Subcutaneous abdominal adipose tissue (tissue), 5 donors: ENCODE data around the gene MRPL3.

Experiments used
- H3K27ac ChIP-seq: one replicate; pipeline ENCODE4 v1.7.0; 2013; ENCODE audit warnings: low read depth, mild to moderate bottlenecking, inconsistent platforms, low read length, moderate library complexity
- H3K27me3 ChIP-seq, 5 donors: one replicate each; pipeline ENCODE4 v1.7.0; 2013; ENCODE audit warnings: low read length in 5 of 5, inconsistent platforms in 1 of 5; ENCODE audit not compliant: control insufficient read depth in 5 of 5, insufficient read depth in 4 of 5
- H3K36me3 ChIP-seq, 5 donors: one replicate each; pipeline ENCODE4 v1.7.0; 2013; ENCODE audit warnings: low read length in 5 of 5; ENCODE audit not compliant: control insufficient read depth in 5 of 5, insufficient read depth in 5 of 5
- H3K4me1 ChIP-seq, 5 donors: one replicate each; pipeline ENCODE4 v1.7.0; 2013; ENCODE audit warnings: low read length in 5 of 5, mild to moderate bottlenecking in 3 of 5, moderate library complexity in 1 of 5; ENCODE audit not compliant: control insufficient read depth in 5 of 5, insufficient read depth in 5 of 5
- H3K4me3 ChIP-seq, 5 donors: one replicate each; pipeline ENCODE4 v1.7.0; 2013; ENCODE audit warnings: low read length in 5 of 5, low read depth in 1 of 5
- H3K9ac ChIP-seq, 5 donors: one replicate each; pipeline ENCODE4 v1.7.0; 2013; ENCODE audit warnings: low read length in 5 of 5, mild to moderate bottlenecking in 4 of 5, moderate library complexity in 3 of 5
- H3K9me3 ChIP-seq, 5 donors: one replicate each; pipeline ENCODE4 v1.7.0; 2013; ENCODE audit warnings: low read length in 5 of 5; ENCODE audit not compliant: control insufficient read depth in 5 of 5
- donor health status: healthy.
- donor health status: healthy.
- donor health status: healthy.
- donor health status: healthy.
- donor health status: healthy.

Gene MRPL3

DNA sequence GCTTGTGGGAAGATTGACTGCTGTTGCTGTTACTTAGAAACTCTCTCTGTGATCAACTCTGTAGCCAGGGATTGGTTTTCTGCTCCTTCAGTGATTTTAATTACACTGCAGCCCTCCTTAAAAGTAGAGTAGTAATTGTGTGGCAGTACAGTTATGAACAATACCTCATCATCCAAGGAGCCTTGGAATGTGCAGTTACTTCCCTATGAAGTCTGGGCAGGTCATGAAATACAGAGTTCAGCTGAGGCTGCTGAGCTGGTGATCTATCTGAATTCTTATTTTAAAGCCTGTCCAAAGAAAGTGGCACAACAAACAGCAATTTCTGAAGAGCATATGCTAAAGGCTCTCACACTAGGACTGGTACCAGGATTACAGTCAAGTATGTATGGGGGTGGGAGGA is 37.4 kb upstream of the MRPL3 start:
- Histone ChIP-seq H3K4me1 (peaks cover 0 to 20% (median 11%) of the 10 kb centered on the region in 5 donors), H3K27ac (no peak overlapping the region), H3K9me3 (peaks cover 0 to 5% (median 0%) of the 10 kb centered on the region in 5 donors), H3K27me3 (no peaks in the 10 kb centered on the region), H3K9ac (no peak overlapping the region), H3K36me3 (no peaks in the 10 kb centered on the region), H3K4me3 (no peak overlapping the region)

DNA sequence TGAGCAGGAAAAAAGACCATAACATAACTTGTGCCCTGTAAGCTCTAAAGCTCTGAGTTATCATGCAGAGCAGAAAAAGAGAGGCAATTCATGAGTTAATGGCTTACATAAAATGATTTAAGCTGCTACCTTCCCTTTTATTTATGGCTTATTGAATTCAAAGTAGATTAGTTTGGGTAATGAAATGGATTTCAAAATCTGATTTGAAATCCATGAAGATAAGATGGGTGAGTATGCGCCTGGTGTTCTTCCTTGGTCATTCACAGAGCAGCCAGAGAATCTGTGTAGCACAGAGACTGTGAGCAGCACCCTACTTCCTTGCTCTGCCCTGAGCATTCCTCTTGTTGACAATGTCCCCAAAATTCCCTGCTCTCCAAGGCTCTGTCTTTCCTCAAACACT is 36.2 kb upstream of the MRPL3 start:
- no peak overlapping the region for H3K27ac ChIP-seq
- peaks cover 0 to 5% (median 0%) of the 10 kb centered on the region in 5 donors for H3K9me3 ChIP-seq
- no peaks in the 10 kb centered on the region for H3K36me3 ChIP-seq
- no peaks in the 10 kb centered on the region for H3K27me3 ChIP-seq
- H3K9ac ChIP-seq, result no peak overlapping the region
- H3K4me1 ChIP-seq, result peaks cover 0 to 13% (median 7%) of the 10 kb centered on the region in 5 donors
- H3K4me3 ChIP-seq, result no peak overlapping the region

DNA sequence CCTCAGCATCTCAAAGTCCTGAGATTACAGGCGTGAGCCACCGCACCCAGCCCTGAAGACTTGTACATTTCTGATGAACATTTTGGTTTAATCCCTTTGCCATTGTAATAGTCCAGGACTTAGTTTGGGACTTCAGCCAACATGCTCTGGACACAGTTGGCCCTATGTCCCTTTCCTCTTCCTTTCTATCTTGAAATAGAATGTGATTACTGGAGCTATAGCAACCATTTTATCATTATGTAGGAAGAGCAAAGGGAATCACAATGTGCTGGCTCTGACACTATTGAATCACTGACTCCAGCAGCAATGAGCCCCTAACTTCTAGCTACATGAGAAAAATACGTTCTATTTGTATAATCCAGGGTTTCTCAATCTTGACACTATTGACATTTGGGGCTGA is 34.8 kb upstream of the MRPL3 start:
- Histone ChIP-seq H3K27ac (no peak overlapping the region), H3K27me3 (no peaks in the 10 kb centered on the region), H3K9me3 (peaks cover 0 to 5% (median 1%) of the 10 kb centered on the region in 5 donors), H3K4me3 (no peak overlapping the region), H3K4me1 (peaks cover 0 to 4% (median 0%) of the 10 kb centered on the region in 5 donors), H3K9ac (no peak overlapping the region), H3K36me3 (no peaks in the 10 kb centered on the region)

DNA sequence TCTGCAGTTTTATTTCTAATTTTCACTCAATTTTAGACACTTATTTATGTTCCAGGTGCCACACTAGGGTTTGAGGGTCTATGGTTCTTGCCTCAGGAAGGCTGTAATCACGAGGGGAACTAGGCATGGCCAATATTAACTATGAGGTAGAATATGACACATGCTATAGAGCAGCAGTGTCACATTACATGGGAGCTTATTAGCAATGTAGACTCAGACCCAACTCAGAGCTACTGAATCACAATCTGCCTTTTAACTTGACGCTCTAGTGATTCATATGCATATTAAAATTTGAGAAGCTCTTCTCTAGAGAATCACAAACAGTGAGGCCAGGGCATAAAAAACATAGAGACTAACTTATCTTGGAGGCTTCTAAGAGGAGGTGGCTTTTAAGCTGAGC is 32.8 kb upstream of the MRPL3 start:
- H3K4me3 ChIP-seq, result no peak overlapping the region
- H3K9ac ChIP-seq, result no peak overlapping the region
- H3K27ac ChIP-seq, result no peak overlapping the region
- no peaks in the 10 kb centered on the region for H3K27me3 ChIP-seq
- H3K4me1 ChIP-seq, result peaks cover 0 to 4% (median 0%) of the 10 kb centered on the region in 5 donors
- H3K36me3 ChIP-seq, result no peaks in the 10 kb centered on the region
- peaks cover 0 to 5% (median 3%) of the 10 kb centered on the region in 5 donors for H3K9me3 ChIP-seq

DNA sequence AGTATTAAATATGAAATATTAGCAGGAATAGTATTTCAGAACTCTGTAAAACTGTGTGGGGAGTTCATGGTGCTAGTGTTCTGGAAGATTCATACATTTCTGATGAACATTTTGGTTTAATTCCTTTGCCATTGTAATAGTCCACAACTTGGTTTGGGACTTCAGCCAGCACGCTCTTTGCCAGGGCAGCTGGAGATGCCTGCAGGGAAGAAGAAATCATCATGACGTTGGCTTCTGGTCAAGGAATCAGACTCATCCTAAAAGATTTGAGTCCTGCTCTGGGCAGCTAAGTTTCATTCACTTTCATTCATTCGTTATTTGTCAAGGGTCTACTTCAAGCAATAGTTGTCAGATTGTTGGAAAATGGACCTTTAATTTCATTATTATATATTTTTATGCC is 32.4 kb upstream of the MRPL3 start:
- Histone ChIP-seq H3K9ac (no peak overlapping the region), H3K27me3 (no peaks in the 10 kb centered on the region), H3K4me3 (no peak overlapping the region)

DNA sequence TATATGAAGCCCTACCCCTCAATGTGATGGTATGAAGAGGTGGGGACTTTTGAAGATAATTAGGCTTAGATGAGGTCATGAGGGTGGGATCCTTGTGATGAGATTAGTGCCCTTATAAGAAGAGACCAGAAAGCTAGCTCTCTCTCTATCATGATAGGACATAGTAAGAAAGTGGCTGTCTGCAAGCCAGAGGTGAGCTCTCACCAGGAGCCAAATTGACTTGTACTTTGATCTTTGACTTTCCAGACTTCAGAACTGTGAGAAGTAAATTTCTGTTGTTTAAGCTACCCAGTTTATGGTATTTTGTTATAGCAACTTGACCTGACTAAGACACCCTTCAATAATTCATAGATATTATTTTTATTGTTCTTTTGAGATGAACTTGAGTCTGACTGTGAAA is 29.9 kb upstream of the MRPL3 start:
- Histone ChIP-seq H3K9me3 (peaks cover 0 to 3% (median 0%) of the 10 kb centered on the region in 5 donors), H3K4me3 (no peak overlapping the region), H3K9ac (no peak overlapping the region), H3K27me3 (no peaks in the 10 kb centered on the region), H3K4me1 (no peaks in the 10 kb centered on the region), H3K36me3 (no peaks in the 10 kb centered on the region), H3K27ac (no peak overlapping the region)

More for the DNA sequence above, 32.4 kb upstream of the MRPL3 start:
- no peaks in the 10 kb centered on the region for H3K36me3 ChIP-seq
- peaks cover 0 to 5% (median 3%) of the 10 kb centered on the region in 5 donors for H3K9me3 ChIP-seq
- no peak overlapping the region for H3K27ac ChIP-seq
- peaks cover 0 to 4% (median 0%) of the 10 kb centered on the region in 5 donors for H3K4me1 ChIP-seq

DNA sequence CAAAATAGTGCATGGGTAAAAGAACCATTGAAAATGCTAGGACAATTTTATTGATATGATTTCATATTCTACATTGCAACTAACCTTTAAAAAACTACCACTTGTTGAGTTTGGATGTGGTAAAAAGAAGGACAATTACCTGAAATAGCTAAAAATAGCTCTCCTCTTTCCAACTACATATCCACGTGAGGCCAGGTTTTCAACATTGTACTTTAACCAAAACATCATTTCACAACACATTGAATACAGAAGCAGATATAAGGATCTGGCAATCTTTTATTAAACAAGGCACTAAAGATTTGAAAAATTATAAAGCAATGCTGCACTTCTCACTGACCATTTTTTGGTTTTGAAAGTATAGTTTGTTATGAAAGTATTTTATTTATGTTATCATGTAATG is 28.1 kb upstream of the MRPL3 start:
- Histone ChIP-seq H3K4me1 (peaks cover 0 to 9% (median 8%) of the 10 kb centered on the region in 5 donors), H3K9me3 (peaks cover 0 to 3% (median 0%) of the 10 kb centered on the region in 5 donors), H3K4me3 (no peak overlapping the region), H3K27me3 (no peaks in the 10 kb centered on the region), H3K9ac (no peak overlapping the region), H3K27ac (no peak overlapping the region), H3K36me3 (no peaks in the 10 kb centered on the region)

DNA sequence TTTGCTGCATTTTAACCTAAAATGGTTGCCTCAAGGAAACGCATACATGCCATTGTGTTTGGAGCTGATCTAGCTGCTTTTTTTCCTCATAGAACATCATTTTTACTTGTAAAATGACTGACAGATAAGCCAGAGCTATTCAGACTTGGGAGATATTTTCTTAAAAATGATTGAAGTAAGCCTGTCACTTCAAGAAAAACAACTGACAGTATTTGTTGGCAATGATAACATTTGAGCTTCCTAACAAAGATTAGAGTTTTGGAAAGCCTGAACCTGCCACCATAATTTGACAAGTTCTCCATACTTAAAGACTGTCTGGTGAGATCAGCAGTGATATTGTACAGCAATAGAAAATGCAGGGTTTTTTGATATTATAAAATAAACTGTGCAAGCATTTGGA is 27.6 kb upstream of the MRPL3 start:
- no peak overlapping the region for H3K9ac ChIP-seq
- no peaks in the 10 kb centered on the region for H3K27me3 ChIP-seq
- H3K27ac ChIP-seq, result no peak overlapping the region

DNA sequence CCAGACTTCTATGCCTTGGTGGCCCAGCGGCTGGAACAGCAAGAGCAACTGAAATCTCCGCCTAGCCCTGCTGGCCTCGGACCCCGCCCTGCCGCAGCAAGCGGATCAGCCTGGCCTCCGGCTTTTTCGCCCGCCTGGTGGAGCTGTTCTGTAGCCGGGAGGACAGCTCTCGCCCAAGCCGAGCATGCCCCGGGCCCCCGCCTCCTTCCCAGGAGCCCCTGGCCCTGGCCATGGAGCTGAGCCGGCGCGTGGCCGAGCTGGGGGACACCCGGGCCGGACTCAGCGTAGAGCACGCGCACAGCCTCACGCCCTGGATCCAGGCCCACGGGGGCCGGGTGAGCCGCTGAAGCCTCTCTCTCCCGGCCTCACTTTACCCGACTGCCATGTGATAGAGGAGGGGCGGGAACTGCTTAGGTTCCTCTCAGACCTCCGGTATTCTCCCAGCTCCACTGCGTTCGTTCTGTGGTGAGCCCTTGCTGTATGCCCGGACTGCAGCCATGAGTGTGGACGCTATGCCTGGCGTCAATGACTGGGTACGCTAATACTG is 24.1 kb upstream of the MRPL3 start:
- H3K9me3 ChIP-seq, result no peaks in the 10 kb centered on the region
- no peak overlapping the region for H3K27ac ChIP-seq
- no peaks in the 10 kb centered on the region for H3K36me3 ChIP-seq
- peak overlapping the region; percentile 60 to 74 (median 73) for H3K4me3 ChIP-seq
- peak overlapping the region in 4 of 5 donors; percentile 48 to 68 (median 62) for H3K9ac ChIP-seq
- H3K4me1 ChIP-seq, result peaks cover 0 to 9% (median 8%) of the 10 kb centered on the region in 5 donors
- H3K27me3 ChIP-seq, result no peaks in the 10 kb centered on the region

More for the DNA sequence above, 27.6 kb upstream of the MRPL3 start:
- no peak overlapping the region for H3K4me3 ChIP-seq
- peaks cover 0 to 3% (median 0%) of the 10 kb centered on the region in 5 donors for H3K9me3 ChIP-seq
- no peaks in the 10 kb centered on the region for H3K36me3 ChIP-seq
- H3K4me1 ChIP-seq, result peaks cover 0 to 9% (median 8%) of the 10 kb centered on the region in 5 donors

DNA sequence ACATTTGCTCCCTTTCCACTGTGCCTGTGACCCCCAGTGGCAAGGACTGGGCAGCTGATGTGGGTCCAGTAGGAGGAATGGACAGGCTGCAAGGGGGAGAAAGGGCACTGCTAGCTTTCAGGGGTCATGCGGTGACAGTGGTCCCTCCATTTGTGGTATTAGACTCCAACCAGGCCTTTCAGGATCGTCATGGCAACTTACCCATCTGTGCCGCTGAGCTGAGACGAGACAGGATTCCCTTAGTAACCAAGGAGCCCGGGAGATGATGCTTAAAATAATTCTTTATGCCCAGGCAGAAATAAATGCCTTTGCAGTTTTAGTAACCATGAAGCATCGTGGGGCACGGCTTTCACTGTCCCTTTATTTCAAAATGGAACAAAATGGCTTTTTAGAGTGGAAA is 15.9 kb upstream of the MRPL3 start:
- H3K9ac ChIP-seq, result no peak overlapping the region
- no peaks in the 10 kb centered on the region for H3K36me3 ChIP-seq
- H3K4me3 ChIP-seq, result no peak overlapping the region
- H3K9me3 ChIP-seq, result peaks cover 0 to 3% (median 0%) of the 10 kb centered on the region in 5 donors
- no peak overlapping the region for H3K27ac ChIP-seq
- no peaks in the 10 kb centered on the region for H3K4me1 ChIP-seq
- no peaks in the 10 kb centered on the region for H3K27me3 ChIP-seq
